Naive B cell (primary cell): ENCODE data around the gene SSRP1. TPM values are rescaled to one million over a fixed set of nuclear protein-coding genes. Genes with fewer than 3 reads are reported as not detected.
"Not testable (repeated sequence)": the region's sequence is repeated elsewhere in the genome, so short reads cannot be mapped to it uniquely, and the experiment has no call there.

Experiments used
- ATAC-seq, 2 donors: fragments of 150-1000 bp; cut with Tn5 transposase; 2 replicates each; pipeline ENCODE4 v1.10.0; 2021; ENCODE audit warnings: low read depth in 2 of 2, mild to moderate bottlenecking in 2 of 2, moderate library complexity in 2 of 2
- DNase-seq: peaks from one replicate; pipeline ENCODE4 v3.0.0; 2022
- H3K27ac Mint-ChIP-seq, 6 donors: one replicate each; pipeline ENCODE4 v1.8.0; 2020 to 2022; ENCODE audit warnings: mild to moderate bottlenecking in 6 of 6, mixed read lengths in 6 of 6, moderate library complexity in 5 of 6, inconsistent platforms in 2 of 6
- H3K27me3 Mint-ChIP-seq, 3 donors: one replicate each; pipeline ENCODE4 v1.8.0; 2021 to 2022; ENCODE audit warnings: mixed read lengths in 3 of 3, mild to moderate bottlenecking in 1 of 3
- H3K36me3 Mint-ChIP-seq, 2 donors: one replicate each; pipeline ENCODE4 v1.8.0; 2020 to 2022; ENCODE audit warnings: mixed read lengths in 2 of 2, inconsistent platforms in 1 of 2, mild to moderate bottlenecking in 1 of 2
- H3K4me1 Mint-ChIP-seq, 3 donors: one replicate each; pipeline ENCODE4 v1.8.0; 2020 to 2022; ENCODE audit warnings: mixed read lengths in 3 of 3, inconsistent platforms in 1 of 3, mild to moderate bottlenecking in 1 of 3, moderate library complexity in 1 of 3
- H3K4me3 Mint-ChIP-seq, 8 donors: one replicate each; pipeline ENCODE4 v1.8.0; 2020 to 2022; ENCODE audit warnings: mild to moderate bottlenecking in 8 of 8, mixed read lengths in 8 of 8, moderate library complexity in 8 of 8, inconsistent platforms in 2 of 8
- H3K9me3 Mint-ChIP-seq, 7 donors: one replicate each; pipeline ENCODE4 v1.8.0; 2020 to 2022; ENCODE audit warnings: mixed read lengths in 7 of 7, mild to moderate bottlenecking in 5 of 7, inconsistent platforms in 2 of 7, moderate library complexity in 1 of 7
- polyA plus RNA-seq, 6 donors: library from polyadenylated mRNA; unstranded; fragments of 300-500 nt; fragmentation: Illumina TruSeq; gene quantifications; one replicate each; pipeline ENCODE4 v1.2.3, GENCODE V29; 2021; ENCODE audit warnings: low read depth in 6 of 6

SSRP1 gene
- polyA plus RNA-seq, 6 donors from 2014 or later, result 22.7 to 39.6 (median 32.8) TPM

- DNase-seq, result no peak
- ATAC-seq, result peak in 1 of 2 donors; percentile 16
- H3K27ac Mint-ChIP-seq, result no peak overlapping the region
- H3K27me3 Mint-ChIP-seq, result peaks cover 9 to 32% (median 19%) of the 10 kb centered on the region in 3 donors
- peaks cover 0 to 7% (median 3%) of the 10 kb centered on the region in 3 donors for H3K4me1 Mint-ChIP-seq
- H3K9me3 Mint-ChIP-seq, result peaks cover 0 to 2% (median 0%) of the 10 kb centered on the region in 7 donors
- H3K36me3 Mint-ChIP-seq, result no peaks in the 10 kb centered on the region
- H3K4me3 Mint-ChIP-seq, result no peak overlapping the region
Observed at GRCh38 chr11:57368106-57368844, 32.6 kb upstream of the SSRP1 start.

- no peak for ATAC-seq
- H3K27me3 Mint-ChIP-seq, result peaks cover 11 to 42% (median 33%) of the 10 kb centered on the region in 3 donors
- no peak overlapping the region for H3K27ac Mint-ChIP-seq
- no peak for DNase-seq
- no peaks in the 10 kb centered on the region for H3K9me3 Mint-ChIP-seq
- H3K4me3 Mint-ChIP-seq, result no peak overlapping the region
- peaks cover 0 to 3% (median 0%) of the 10 kb centered on the region in 3 donors for H3K4me1 Mint-ChIP-seq
- H3K36me3 Mint-ChIP-seq, result no peaks in the 10 kb centered on the region
Observed at GRCh38 chr11:57364851-57365660, 29.4 kb upstream of the SSRP1 start.

- Mint-ChIP-seq H3K27ac (no peak overlapping the region), H3K9me3 (no peaks in the 10 kb centered on the region), H3K27me3 (peaks cover 11 to 35% (median 33%) of the 10 kb centered on the region in 3 donors), H3K4me3 (no peak overlapping the region), H3K36me3 (no peaks in the 10 kb centered on the region), H3K4me1 (no peaks in the 10 kb centered on the region)
- no peak for ATAC-seq
- no peak for DNase-seq
Observed at GRCh38 chr11:57363131-57364080, 27.7 kb upstream of the SSRP1 start.

DNA sequence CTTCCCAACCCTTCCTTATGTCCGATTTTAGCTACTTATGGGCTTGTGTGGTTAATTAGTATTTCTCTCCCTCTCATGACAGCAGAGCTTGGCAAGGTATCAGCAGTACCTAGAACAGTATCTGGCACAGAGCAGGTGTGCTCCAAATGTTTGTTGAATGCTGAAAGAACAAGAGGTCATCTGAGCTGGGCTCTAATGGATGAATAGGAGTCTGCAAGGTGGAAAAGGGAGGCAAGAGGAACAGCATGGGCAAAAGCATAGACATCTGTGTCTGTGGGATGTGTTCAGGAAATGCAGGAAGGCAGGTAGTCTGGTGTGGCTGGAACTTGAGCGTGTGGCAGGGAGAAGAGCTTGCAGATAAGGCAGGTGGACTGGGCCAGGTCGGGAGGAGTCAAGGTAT, 26.2 kb upstream of the SSRP1 start:
- Mint-ChIP-seq H3K36me3 (no peaks in the 10 kb centered on the region), H3K4me3 (no peak overlapping the region), H3K9me3 (no peaks in the 10 kb centered on the region), H3K27me3 (peaks cover 11 to 33% (median 27%) of the 10 kb centered on the region in 3 donors), H3K27ac (peak overlapping the region in 2 of 6 donors; percentile 3 to 5), H3K4me1 (no peaks in the 10 kb centered on the region)
- no peak for ATAC-seq
- no peak for DNase-seq

DNA sequence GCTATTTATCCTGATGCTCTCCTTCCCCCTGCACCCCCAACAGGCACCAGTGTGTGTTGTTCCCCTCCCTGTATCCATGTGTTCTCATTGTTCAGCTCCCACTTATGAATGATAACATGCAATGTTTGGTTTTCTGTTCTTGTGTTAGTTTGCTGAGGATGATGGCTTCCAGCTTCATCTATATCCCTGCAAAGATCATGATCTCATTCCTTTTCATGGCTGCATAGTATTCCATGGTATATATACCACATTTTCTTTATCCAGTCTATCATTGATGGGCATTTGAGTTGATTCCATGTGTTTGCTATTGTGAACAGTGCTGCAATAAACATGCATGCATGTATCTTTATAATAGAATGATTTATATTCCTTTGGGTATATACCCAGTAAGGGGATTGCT, 25.7 kb upstream of the SSRP1 start:
- not testable (repeated sequence) for H3K4me3 Mint-ChIP-seq, H3K27ac Mint-ChIP-seq, ATAC-seq, DNase-seq, H3K9me3 Mint-ChIP-seq, H3K4me1 Mint-ChIP-seq, H3K36me3 Mint-ChIP-seq
- H3K27me3 Mint-ChIP-seq, result peaks cover 16 to 33% (median 22%) of the 10 kb centered on the region in 3 donors

DNA sequence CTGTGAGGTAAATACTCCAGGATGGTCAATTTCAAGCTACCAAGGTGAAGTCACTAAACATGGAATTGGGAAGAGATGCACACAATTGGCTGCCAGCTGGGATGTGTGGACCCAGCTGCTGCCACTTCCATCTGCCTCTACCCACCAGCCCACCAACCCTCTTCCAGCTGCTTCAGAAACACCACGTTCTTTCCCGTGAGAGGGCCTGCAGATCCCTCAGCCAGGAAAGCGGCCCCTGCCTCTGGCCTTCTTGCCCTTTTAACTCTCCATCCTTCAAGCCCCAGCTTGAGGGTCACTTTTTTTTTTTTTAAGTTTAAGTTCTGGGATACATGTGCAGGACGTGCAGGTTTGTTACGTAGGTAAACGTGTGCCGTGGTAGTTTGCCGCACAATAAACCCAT, 25.3 kb upstream of the SSRP1 start:
- H3K9me3 Mint-ChIP-seq, result no peaks in the 10 kb centered on the region

DNA sequence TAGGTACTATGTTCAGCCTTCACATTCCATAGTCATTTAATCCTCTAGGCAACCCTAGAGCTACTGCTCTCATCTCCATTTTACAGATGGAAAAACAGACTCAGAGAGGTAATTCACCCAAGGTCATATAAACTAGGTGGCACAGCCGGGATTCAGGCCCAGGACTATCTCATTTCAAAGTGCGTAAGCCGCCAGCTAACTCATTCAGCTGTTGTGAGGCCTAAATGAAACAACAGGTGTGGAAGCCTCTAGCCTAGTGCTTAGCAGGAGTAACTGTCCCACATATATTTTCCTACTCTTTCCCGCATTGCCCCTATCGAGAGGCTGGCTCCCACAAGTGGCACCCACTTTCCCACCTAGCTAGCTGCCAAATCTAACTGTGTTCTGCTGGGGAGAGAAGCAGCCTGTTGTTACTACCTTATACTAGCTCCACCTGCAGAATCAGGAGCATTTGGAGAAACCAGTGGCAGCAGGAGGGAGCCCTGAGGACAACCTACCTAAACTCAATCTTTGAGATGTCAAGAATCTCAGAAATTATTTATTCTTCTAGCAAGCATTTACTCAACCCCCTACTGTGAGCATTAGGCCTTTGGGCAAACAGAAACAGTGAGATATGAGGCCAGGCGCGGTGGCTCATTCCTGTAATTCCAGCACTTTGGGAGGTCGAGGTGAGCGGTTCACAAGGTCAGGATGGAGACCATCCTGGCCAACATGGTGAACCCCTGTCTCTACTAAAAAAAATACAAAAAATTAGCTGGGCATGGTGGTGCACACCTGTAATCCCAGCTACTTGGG, 24.4 kb upstream of the SSRP1 start:
- ATAC-seq (no peak), DNase-seq (no peak)
- no peaks in the 10 kb centered on the region for H3K9me3 Mint-ChIP-seq
- peaks cover 22 to 27% (median 22%) of the 10 kb centered on the region in 3 donors for H3K27me3 Mint-ChIP-seq
- no peak overlapping the region for H3K4me3 Mint-ChIP-seq
- no peaks in the 10 kb centered on the region for H3K36me3 Mint-ChIP-seq
- no peak overlapping the region for H3K27ac Mint-ChIP-seq
- peaks cover 0 to 2% (median 0%) of the 10 kb centered on the region in 3 donors for H3K4me1 Mint-ChIP-seq

More for the DNA sequence above, 25.3 kb upstream of the SSRP1 start:
- Mint-ChIP-seq H3K36me3 (no peaks in the 10 kb centered on the region), H3K27ac (no peak overlapping the region), H3K4me3 (no peak overlapping the region), H3K27me3 (peaks cover 21 to 33% (median 22%) of the 10 kb centered on the region in 3 donors), H3K4me1 (peaks cover 0 to 2% (median 0%) of the 10 kb centered on the region in 3 donors)
- DNase-seq, result no peak
- ATAC-seq, result no peak

- no peak overlapping the region for H3K4me3 Mint-ChIP-seq
- peaks cover 21 to 28% (median 28%) of the 10 kb centered on the region in 3 donors for H3K27me3 Mint-ChIP-seq
- no peaks in the 10 kb centered on the region for H3K36me3 Mint-ChIP-seq
- ATAC-seq (no peak), DNase-seq (no peak)
- no peak overlapping the region for H3K27ac Mint-ChIP-seq
- peaks cover 0 to 4% (median 2%) of the 10 kb centered on the region in 3 donors for H3K4me1 Mint-ChIP-seq
- no peaks in the 10 kb centered on the region for H3K9me3 Mint-ChIP-seq
Observed at GRCh38 chr11:57359396-57359795, 23.7 kb upstream of the SSRP1 start.

DNA sequence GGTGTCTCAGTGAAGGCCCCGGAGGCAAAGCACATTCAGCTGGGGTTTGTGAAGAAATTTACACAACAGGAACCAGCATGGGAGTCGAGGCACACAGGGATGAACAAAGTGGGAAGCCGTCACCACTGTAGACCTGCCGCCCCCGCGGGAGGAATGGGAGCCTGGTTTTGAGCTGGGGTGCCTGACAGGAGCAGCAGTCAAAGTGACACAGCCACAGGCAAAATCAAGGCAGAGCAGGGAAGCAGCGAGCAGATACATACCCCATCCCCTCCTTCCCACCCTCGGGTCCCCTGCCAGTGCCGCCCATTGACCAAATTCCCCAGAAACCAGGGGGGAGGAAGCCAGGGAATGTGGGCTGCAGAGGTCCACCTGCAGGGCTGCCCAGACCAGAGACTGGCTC, 23.3 kb upstream of the SSRP1 start:
- no peak for DNase-seq
- no peak overlapping the region for H3K4me3 Mint-ChIP-seq
- peaks cover 19 to 31% (median 28%) of the 10 kb centered on the region in 3 donors for H3K27me3 Mint-ChIP-seq
- ATAC-seq, result no peak
- H3K4me1 Mint-ChIP-seq, result peaks cover 0 to 5% (median 2%) of the 10 kb centered on the region in 3 donors
- H3K27ac Mint-ChIP-seq, result no peak overlapping the region
- no peaks in the 10 kb centered on the region for H3K9me3 Mint-ChIP-seq
- H3K36me3 Mint-ChIP-seq, result no peaks in the 10 kb centered on the region

GRCh38 chr11:57358543-57358961, 22.9 kb upstream of the SSRP1 start:
- DNase-seq, result no peak
- no peak overlapping the region for H3K4me3 Mint-ChIP-seq
- peak overlapping the region in 1 of 6 donors; percentile 5 for H3K27ac Mint-ChIP-seq
- H3K27me3 Mint-ChIP-seq, result peaks cover 19 to 31% (median 28%) of the 10 kb centered on the region in 3 donors
- no peaks in the 10 kb centered on the region for H3K9me3 Mint-ChIP-seq
- no peak for ATAC-seq
- H3K4me1 Mint-ChIP-seq, result peaks cover 0 to 5% (median 2%) of the 10 kb centered on the region in 3 donors
- no peaks in the 10 kb centered on the region for H3K36me3 Mint-ChIP-seq

GRCh38 chr11:57357856-57358255, 22.2 kb upstream of the SSRP1 start:
- ATAC-seq (no peak), DNase-seq (no peak)
- H3K9me3 Mint-ChIP-seq, result no peaks in the 10 kb centered on the region
- no peak overlapping the region for H3K4me3 Mint-ChIP-seq
- no peak overlapping the region for H3K27ac Mint-ChIP-seq
- H3K27me3 Mint-ChIP-seq, result peaks cover 13 to 28% (median 28%) of the 10 kb centered on the region in 3 donors
- H3K36me3 Mint-ChIP-seq, result no peaks in the 10 kb centered on the region
- peaks cover 0 to 5% (median 2%) of the 10 kb centered on the region in 3 donors for H3K4me1 Mint-ChIP-seq

- Mint-ChIP-seq H3K4me3 (no peak overlapping the region), H3K4me1 (peaks cover 0 to 5% (median 2%) of the 10 kb centered on the region in 3 donors), H3K27ac (no peak overlapping the region), H3K36me3 (no peaks in the 10 kb centered on the region), H3K27me3 (peaks cover 12 to 27% (median 25%) of the 10 kb centered on the region in 3 donors), H3K9me3 (no peaks in the 10 kb centered on the region)
- no peak for ATAC-seq
- DNase-seq, result no peak
Observed at GRCh38 chr11:57357310-57357709, 21.6 kb upstream of the SSRP1 start.
